Putamen (tissue), 1 donor: ENCODE measurements around the gene ADORA1.

Source experiments
- DNase-seq: peaks from one replicate; pipeline ENCODE4 v3.0.0-alpha.2; 2016; ENCODE audit warnings: low spot score

The ADORA1 gene

GRCh38 chr1:203121186-203122015 is 6.1 kb upstream of the ADORA1 start:
- DNase-seq, result no peak

DNA sequence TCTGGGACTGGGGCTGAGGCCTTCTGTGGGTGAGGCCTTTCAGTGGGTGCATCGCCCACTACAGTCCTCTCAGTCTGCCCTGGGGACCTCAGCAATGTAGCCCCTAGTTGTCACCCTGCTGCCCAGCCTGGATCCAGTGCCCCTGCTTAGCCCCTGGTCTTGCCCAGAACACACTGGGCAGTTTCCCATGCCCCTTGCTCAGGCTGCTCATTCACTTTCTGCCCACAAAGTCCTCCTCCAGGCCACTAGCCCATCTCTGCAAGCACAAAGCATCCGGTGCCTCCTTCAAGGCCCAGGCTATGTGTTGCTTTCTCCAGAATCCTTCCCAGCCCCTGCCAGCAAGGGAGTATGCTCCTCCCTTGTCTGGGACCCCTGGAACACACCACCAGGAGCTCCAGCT is 5.4 kb upstream of the ADORA1 start:
- no peak for DNase-seq

- no peak for DNase-seq
Observed at GRCh38 chr1:203124011-203124410, 3.5 kb upstream of the ADORA1 start.

- no peak for DNase-seq
Observed at GRCh38 chr1:203124546-203125317, 2.8 kb upstream of the ADORA1 start.

GRCh38 chr1:203126151-203126865 is 1.2 kb upstream of the ADORA1 start:
- peak; percentile 47 for DNase-seq

- DNase-seq, result no peak
Observed at GRCh38 chr1:203126866-203127665, 460 bp upstream of the ADORA1 start.

- no peak for DNase-seq
Observed at GRCh38 chr1:203128431-203128715, 847 bp downstream of the ADORA1 start.

GRCh38 chr1:203128716-203129500 is 1.4 kb downstream of the ADORA1 start:
- peak; percentile 58 for DNase-seq

- peak; percentile 95 for DNase-seq
Observed at GRCh38 chr1:203129501-203130231, 2.1 kb downstream of the ADORA1 start.

- no peak for DNase-seq
Observed at GRCh38 chr1:203130358-203130985, 2.9 kb downstream of the ADORA1 start.

DNA sequence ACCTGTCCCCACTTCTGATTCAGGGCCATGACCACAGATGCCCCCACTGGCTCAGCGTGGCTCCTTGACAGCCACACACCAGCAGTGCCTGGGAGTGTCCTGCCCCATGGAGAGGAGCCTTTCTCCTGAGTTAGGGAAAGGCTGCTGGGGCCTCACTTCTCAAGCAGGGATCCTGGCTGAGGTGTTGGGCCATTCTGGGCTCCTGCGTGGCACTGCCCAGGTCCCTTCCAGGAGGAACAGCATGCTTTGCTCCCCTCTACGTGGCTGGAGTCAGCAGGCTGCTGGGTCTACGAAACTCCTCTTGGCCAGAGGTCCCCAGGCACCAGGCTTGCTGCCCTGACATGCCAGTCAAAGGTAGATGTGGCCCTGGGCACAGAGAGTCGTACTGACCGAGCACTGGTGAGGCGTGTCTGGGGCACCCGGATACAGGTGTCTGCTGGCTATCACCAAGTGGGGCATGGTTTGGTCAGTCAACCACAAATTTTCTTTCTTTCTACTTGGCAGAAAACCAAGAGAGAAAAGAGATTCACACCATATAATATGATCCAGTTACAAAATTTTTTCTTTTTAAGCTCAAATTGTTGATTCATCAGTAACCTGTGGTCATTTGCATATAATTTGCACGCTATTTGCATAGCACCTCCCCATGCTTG is 4.1 kb downstream of the ADORA1 start:
- no peak for DNase-seq

DNA sequence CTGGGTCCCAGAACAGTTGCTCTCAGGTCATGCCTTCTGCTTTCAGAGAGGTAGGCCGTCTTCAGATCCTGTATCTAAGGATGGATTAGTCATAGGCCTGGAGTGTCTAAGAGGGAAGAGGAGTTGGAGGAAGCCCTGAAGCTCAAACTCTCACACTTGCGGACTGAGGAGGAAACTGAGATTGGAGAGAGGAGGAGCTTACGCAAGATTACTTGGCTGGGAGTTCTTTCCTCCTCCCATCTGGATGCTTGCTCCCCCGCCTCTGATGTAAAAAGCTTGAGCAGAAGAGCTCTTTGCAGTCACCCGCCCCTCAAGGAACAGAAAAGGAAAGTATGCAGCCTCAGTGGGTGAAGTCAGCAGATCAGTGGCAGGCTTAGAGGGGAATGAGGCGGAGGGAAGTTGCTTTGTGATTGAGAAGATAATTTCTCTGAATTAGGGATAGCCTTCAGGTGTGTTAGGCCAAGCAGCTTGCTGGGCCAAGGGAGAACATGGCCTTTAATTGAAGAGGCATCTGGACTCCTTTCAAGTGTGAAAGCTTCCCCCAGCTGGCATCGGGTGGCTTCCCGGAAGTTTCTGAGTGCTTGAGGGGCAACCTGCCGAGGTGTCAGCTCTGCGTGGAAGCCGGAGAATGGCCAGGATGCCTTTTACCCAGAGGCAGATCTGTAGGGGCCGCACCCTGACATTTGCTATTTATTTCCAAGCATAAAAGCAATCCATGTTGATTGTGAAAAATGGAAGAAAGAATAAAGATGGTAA is 6.6 kb downstream of the ADORA1 start:
- DNase-seq, result peak; percentile 85

GRCh38 chr1:203135636-203136305 is 8.2 kb downstream of the ADORA1 start:
- no peak for DNase-seq

DNA sequence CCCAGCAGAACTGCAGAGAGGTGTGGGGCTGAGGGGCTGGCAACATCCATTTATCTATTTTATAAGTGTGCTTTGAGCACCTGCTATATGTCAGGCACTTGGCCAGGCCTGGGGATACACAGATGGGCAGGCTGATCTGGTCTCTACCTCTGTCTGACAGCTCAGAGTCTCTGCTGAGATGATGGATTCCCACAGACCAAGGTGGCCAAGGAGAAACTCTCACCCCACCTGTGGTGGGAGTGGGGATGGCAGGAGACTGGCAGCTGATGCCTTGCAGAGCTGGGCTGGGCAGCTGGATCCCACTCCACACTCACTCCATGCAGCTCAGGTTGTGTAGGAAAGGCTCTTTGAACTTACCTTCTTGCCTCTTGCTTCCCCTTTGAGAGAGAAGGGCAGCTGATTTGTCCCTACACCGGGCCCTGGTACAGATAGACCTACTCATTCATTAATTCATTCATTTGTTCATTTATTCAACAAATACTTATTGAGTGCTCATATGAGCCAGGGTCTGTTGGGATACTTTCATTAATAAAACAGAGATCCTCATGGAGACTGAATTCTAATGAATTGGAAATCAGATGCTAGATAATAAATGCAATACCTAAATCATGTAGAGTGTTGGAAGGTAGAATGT is 9.0 kb downstream of the ADORA1 start:
- DNase-seq, result no peak

DNA sequence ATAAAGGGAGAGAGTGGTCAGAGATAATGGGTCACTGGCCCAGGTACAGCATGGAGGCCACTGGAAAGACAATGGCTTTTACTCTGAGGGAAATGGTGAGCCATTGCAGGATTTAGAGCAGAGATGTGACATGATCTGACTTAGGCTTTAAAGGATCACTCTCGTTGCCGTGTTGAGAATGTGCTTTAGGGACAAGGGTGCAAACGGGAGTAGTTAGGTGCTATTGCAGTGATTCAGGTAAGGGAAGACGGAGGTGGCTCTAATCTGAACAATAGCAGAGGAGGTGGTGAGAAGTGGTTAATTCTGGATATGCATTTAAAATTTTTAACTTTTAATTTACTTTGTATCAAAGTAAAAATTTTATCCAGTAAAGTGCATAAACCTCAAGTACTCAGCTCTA is 9.8 kb downstream of the ADORA1 start:
- no peak for DNase-seq

- no peak for DNase-seq
Observed at GRCh38 chr1:203138066-203138465, 10.5 kb downstream of the ADORA1 start.

DNA sequence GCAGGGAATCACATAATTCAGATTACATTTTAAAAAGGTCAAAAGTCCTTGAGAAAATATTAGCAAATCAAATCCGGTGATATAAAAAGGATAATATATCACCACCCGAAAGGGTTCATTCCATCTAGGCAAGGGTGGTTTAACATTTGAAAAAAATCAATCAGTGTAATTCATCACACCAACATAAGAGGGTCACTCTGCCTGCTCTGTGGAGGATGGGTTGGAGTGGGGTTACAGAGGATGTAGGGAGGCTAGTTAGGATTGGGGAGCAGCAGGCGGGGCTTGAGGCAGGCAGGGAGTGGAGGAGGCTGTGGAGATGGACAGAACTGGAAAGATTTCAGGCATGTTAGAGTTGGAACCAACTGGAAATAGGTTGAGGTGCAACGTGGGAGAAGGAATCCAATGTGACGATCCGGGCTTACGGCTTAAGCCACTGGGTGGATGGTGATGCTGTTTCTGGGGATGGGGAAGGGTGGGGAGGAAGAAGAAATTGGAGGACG is 12.5 kb downstream of the ADORA1 start:
- DNase-seq, result no peak
